Measurements from ENCODE around the gene KIF2A.

Gene KIF2A

DNA sequence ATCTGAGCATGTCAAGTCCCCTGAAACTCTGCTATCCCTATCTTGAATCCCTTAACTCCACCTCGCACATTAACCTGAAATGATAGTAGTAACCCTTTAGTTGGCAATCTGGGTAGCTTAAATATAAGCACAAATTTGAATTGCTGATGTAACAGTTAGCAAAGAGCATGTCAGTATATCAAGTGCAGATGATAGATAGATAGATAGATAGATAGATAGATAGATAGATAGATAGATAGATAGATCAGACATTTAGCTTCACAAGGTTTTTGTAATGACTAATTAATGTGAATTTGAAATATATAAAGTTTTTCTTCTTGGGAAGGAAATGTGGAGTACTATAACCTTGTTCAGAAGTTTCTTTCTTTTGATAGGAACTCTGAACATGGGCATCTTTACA lies 30.4 kb upstream of the KIF2A start:
- DNase-seq (ENCODE audit: low read depth, low spot score) = no peak
- H3K4me3 ChIP-seq (ENCODE audit: low read depth, low read length) = no peak overlapping the region
- TF ChIP-seq, protein P1, sequence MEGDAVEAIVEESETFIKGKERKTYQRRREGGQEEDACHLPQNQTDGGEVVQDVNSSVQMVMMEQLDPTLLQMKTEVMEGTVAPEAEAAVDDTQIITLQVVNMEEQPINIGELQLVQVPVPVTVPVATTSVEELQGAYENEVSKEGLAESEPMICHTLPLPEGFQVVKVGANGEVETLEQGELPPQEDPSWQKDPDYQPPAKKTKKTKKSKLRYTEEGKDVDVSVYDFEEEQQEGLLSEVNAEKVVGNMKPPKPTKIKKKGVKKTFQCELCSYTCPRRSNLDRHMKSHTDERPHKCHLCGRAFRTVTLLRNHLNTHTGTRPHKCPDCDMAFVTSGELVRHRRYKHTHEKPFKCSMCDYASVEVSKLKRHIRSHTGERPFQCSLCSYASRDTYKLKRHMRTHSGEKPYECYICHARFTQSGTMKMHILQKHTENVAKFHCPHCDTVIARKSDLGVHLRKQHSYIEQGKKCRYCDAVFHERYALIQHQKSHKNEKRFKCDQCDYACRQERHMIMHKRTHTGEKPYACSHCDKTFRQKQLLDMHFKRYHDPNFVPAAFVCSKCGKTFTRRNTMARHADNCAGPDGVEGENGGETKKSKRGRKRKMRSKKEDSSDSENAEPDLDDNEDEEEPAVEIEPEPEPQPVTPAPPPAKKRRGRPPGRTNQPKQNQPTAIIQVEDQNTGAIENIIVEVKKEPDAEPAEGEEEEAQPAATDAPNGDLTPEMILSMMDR (IDR thresholded peaks at IDR 0.05; ENCODE audit: low read depth, low read length) = no peak
- in situ Hi-C loops (cut with HindIII; ENCODE audit: low sequenced_read_pairs) = no loop called here

DNA sequence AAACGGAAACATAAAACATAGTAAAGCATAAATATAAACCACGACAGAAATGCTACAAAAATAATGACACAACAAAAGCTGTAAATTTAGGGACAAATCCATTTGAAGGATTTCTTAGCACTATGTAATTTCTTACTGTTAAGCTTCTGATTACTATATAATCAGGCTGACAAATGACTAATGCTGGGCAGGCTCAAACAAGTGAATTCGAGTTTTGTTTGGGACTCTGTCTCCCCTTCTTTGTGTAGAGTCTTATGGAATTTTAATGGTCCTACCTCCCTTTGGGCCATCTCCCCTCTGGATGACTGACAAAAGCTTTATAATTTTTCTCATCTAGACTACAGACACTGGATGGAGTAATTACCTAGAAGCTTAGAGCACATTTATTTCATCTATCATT lies 24.6 kb upstream of the KIF2A start:
- TF ChIP-seq, protein P1 (IDR thresholded peaks at IDR 0.05; ENCODE audit: low read depth, low read length) = no peak
- in situ Hi-C loops (cut with HindIII; ENCODE audit: low sequenced_read_pairs) = no loop called here
- H3K4me3 ChIP-seq (ENCODE audit: low read depth, low read length) = no peak overlapping the region
- DNase-seq (ENCODE audit: low read depth, low spot score) = no peak

DNA sequence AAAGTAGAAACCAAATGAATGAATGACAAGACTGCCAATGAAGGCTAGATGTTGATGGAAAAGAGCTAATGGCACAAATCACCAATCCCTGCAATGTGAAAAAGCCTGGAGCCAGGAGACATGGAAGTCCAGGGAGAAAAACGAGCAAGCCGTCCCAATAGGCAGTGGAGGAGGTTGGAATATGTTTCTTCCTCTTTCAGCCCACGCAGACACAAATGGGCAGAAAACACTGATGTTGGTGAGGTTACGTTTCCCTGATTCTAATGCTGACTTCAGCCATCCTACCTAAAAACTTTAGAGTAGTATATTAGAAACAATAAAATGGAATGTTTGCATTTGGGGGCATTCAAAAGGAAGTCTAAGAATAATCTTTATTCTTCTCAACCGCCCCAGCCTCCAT lies 23.9 kb upstream of the KIF2A start:
- in situ Hi-C loops (cut with HindIII; ENCODE audit: low sequenced_read_pairs) = no loop called here
- H3K4me3 ChIP-seq (ENCODE audit: low read depth, low read length) = no peak overlapping the region
- TF ChIP-seq, protein P1 (IDR thresholded peaks at IDR 0.05; ENCODE audit: low read depth, low read length) = no peak
- DNase-seq (ENCODE audit: low read depth, low spot score) = no peak

DNA sequence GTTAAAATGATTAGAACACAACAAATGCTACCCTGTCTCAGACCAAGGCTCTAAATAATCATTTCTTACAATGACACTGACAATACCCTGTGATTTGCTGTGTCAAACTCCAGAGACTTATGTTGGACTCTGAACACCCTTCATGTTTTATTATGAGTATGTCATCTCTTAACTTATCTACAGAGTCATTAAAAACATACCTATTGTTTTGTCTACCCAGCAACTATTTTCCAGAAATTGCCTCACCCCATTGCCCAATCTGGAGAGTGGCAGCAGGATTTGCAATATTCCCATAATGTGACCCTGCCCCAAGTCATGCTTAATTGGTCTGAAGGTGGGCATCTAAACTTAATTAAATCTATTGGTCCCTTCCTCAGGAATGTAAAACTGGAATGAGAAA lies 23.0 kb upstream of the KIF2A start:
- DNase-seq (ENCODE audit: low read depth, low spot score) = no peak
- TF ChIP-seq, protein P1 (IDR thresholded peaks at IDR 0.05; ENCODE audit: low read depth, low read length) = no peak
- no peak overlapping the region for H3K4me3 ChIP-seq (ENCODE audit: low read depth, low read length)
- in situ Hi-C loops (cut with HindIII; ENCODE audit: low sequenced_read_pairs) = no loop called here

DNA sequence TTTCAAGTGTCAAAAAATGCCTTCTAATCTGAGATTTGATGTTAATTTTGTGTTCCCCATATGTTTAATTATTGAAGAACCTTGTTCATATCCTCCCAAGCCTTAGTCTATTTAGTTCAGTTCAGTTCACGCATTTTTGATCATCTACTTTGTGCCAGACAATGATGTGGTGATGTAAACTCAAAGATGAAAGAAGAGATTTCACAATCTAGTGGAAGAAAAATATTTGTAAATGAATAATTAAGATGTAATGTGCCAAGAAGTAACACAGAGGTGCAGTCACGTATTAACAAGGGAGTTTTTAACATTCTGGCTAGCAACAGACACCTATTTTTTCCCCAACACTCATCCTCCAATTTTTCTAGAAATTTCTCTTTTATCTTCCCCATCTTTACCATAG lies 22.1 kb upstream of the KIF2A start:
- DNase-seq (ENCODE audit: low read depth, low spot score) = no peak
- no peak overlapping the region for H3K4me3 ChIP-seq (ENCODE audit: low read depth, low read length)
- in situ Hi-C loops (cut with HindIII; ENCODE audit: low sequenced_read_pairs) = no loop called here
- TF ChIP-seq, protein P1 (IDR thresholded peaks at IDR 0.05; ENCODE audit: low read depth, low read length) = no peak

DNA sequence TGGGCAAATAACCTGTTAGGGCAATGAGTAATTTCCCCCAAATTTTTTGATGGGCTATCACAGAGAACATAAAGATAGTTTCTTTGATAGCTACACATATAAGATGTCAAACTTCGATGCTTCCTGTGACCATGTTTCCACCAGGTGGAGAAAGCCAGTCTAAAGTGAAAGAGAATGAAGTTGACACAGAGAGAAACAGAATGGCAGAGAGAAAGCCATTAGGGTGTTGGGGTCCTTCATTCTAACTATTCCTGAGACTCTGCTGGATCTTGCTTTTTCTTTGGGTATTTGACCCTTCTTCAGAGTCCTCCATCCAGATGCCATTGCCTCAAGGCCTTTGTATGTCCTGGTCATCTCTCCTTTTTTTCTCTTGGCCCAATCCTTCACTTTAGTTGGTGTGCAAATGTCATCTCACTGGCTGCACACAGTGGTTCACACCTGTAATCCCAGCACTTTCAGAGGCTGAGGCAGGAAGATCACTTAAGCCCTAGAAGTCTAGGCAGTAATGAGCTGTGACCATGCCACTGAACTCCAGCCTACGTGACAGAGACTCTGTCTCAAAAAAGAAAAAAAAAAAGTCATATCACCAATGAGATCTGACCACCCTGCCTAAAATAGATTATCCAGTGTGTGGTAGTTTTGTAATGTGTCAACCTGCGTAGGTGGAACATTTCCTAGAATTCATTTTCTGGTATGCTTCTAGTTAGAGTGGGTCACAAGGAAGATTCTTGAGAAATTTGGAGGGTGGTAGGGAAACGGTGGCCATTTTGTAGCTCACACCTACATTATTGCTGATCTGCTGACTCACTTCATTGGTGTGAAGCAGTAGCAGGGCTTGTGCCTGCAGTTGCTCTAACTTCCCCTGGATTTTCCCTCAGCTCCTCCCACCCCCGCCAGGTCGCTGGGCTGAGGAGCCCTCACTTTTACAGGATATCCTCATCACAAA lies 20.8 kb upstream of the KIF2A start:
- no peak overlapping the region for H3K4me3 ChIP-seq (ENCODE audit: low read depth, low read length)
- DNase-seq (ENCODE audit: low read depth, low spot score) = no peak
- TF ChIP-seq, protein P1 (IDR thresholded peaks at IDR 0.05; ENCODE audit: low read depth, low read length) = no peak
- in situ Hi-C loops (cut with HindIII; ENCODE audit: low sequenced_read_pairs) = no loop called here
